ENCODE measurements around the gene IGFL4.

Gene IGFL4

GRCh38 chr19:46065486-46066071 lies 24.8 kb upstream of the IGFL4 start:
- no peak for DNase-seq (ENCODE audit: low read depth in 3 of 3, low spot score in 1 of 3)

- no peak for DNase-seq (ENCODE audit: low read depth in 3 of 3, low spot score in 1 of 3)
Observed at GRCh38 chr19:46063201-46063600, 22.4 kb upstream of the IGFL4 start.

- no peak for DNase-seq (ENCODE audit: low read depth in 3 of 3, low spot score in 1 of 3)
Observed at GRCh38 chr19:46060012-46060411, 19.2 kb upstream of the IGFL4 start.

GRCh38 chr19:46058778-46059177 lies 18.0 kb upstream of the IGFL4 start:
- DNase-seq (ENCODE audit: low read depth in 3 of 3, low spot score in 1 of 3) = no peak

- DNase-seq (ENCODE audit: low read depth in 3 of 3, low spot score in 1 of 3) = no peak
Observed at GRCh38 chr19:46056536-46056935, 15.7 kb upstream of the IGFL4 start.

GRCh38 chr19:46052896-46053295 lies 12.1 kb upstream of the IGFL4 start:
- no peak for DNase-seq (ENCODE audit: low read depth in 3 of 3, low spot score in 1 of 3)

GRCh38 chr19:46049597-46049996 lies 8.8 kb upstream of the IGFL4 start:
- DNase-seq (ENCODE audit: low read depth in 3 of 3, low spot score in 1 of 3) = no peak

GRCh38 chr19:46043519-46043918 lies 2.7 kb upstream of the IGFL4 start:
- DNase-seq (ENCODE audit: low read depth in 3 of 3, low spot score in 1 of 3) = no peak

GRCh38 chr19:46042252-46042883 lies 1.6 kb upstream of the IGFL4 start:
- DNase-seq (ENCODE audit: low read depth in 3 of 3, low spot score in 1 of 3) = no peak

GRCh38 chr19:46040125-46040524 lies 677 bp downstream of the IGFL4 start:
- DNase-seq (ENCODE audit: low read depth in 3 of 3, low spot score in 1 of 3) = no peak

- DNase-seq (ENCODE audit: low read depth in 3 of 3, low spot score in 1 of 3) = no peak
Observed at GRCh38 chr19:46036744-46037128, 4.1 kb downstream of the IGFL4 start.

GRCh38 chr19:46035986-46036743 lies 4.6 kb downstream of the IGFL4 start:
- no peak for DNase-seq (ENCODE audit: low read depth in 3 of 3, low spot score in 1 of 3)

- DNase-seq (ENCODE audit: low read depth in 3 of 3, low spot score in 1 of 3) = no peak
Observed at GRCh38 chr19:46035546-46035945, 5.3 kb downstream of the IGFL4 start.

- no peak for DNase-seq (ENCODE audit: low read depth in 3 of 3, low spot score in 1 of 3)
Observed at GRCh38 chr19:46033401-46033800, 7.4 kb downstream of the IGFL4 start.

GRCh38 chr19:46032597-46033025 lies 8.2 kb downstream of the IGFL4 start:
- DNase-seq (ENCODE audit: low read depth in 3 of 3, low spot score in 1 of 3) = no peak

GRCh38 chr19:46031781-46032596 lies 8.8 kb downstream of the IGFL4 start:
- DNase-seq (ENCODE audit: low read depth in 3 of 3, low spot score in 1 of 3) = no peak

GRCh38 chr19:46030812-46031550 lies 9.8 kb downstream of the IGFL4 start:
- DNase-seq (ENCODE audit: low read depth in 3 of 3, low spot score in 1 of 3) = no peak

- DNase-seq (ENCODE audit: low read depth in 3 of 3, low spot score in 1 of 3) = no peak
Observed at GRCh38 chr19:46025835-46026234, 15.0 kb downstream of the IGFL4 start.

GRCh38 chr19:46023311-46023779 lies 17.5 kb downstream of the IGFL4 start:
- DNase-seq (ENCODE audit: low read depth in 3 of 3, low spot score in 1 of 3) = no peak

- no peak for DNase-seq (ENCODE audit: low read depth in 3 of 3, low spot score in 1 of 3)
Observed at GRCh38 chr19:46022431-46023310, 18.1 kb downstream of the IGFL4 start, which contains the start of gene PGLYRP1. Gene PGLYRP1, minus strand, starts transcription at chr19:46023053. Its CDS starts 32 bp downstream, at chr19:46023021.
